Measurements from ENCODE around the gene ZMYND8. TPM values are rescaled to one million over a fixed set of nuclear protein-coding genes. Genes with fewer than 3 reads are reported as not detected.

Gene ZMYND8
- total RNA-seq, 1 donor from 2014 or later: 86.0 TPM

DNA sequence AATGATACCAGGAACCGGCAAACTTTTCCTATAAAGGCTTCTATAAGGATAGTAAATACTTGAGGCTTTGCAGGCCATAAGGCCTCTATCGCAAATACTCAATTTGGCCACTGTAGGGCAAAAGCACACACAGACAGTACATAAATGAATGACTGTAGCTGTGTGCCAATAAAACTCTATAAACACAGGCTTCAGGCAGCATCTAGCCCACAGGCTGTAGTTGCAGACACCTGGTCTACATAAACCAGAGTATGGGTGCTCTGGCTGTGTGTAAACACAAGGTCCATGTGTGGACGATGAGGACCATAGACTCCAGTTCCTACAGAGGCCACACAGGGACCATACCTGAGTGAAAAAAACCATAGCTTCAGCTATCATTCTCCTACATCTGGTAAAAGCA lies 52.2 kb downstream of the ZMYND8 start:
- no peak overlapping the region for H3K4me3 Mint-ChIP-seq
- no peaks in the 10 kb centered on the region for H3K9me3 Mint-ChIP-seq
- TF ChIP-seq, protein P1, sequence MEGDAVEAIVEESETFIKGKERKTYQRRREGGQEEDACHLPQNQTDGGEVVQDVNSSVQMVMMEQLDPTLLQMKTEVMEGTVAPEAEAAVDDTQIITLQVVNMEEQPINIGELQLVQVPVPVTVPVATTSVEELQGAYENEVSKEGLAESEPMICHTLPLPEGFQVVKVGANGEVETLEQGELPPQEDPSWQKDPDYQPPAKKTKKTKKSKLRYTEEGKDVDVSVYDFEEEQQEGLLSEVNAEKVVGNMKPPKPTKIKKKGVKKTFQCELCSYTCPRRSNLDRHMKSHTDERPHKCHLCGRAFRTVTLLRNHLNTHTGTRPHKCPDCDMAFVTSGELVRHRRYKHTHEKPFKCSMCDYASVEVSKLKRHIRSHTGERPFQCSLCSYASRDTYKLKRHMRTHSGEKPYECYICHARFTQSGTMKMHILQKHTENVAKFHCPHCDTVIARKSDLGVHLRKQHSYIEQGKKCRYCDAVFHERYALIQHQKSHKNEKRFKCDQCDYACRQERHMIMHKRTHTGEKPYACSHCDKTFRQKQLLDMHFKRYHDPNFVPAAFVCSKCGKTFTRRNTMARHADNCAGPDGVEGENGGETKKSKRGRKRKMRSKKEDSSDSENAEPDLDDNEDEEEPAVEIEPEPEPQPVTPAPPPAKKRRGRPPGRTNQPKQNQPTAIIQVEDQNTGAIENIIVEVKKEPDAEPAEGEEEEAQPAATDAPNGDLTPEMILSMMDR (conservative IDR thresholded peaks at IDR 0.05): peak; percentile 27
- no peak overlapping the region for H3K27ac Mint-ChIP-seq (ENCODE audit: unreplicated experiment)
- H3K36me3 Mint-ChIP-seq (ENCODE audit: low read depth): peaks cover 15% of the 10 kb centered on the region
- no peaks in the 10 kb centered on the region for H3K27me3 Mint-ChIP-seq (ENCODE audit: low read depth)
- no peak for DNase-seq (ENCODE audit: low read depth, low spot score)
- peaks cover 4% of the 10 kb centered on the region for H3K4me1 Mint-ChIP-seq

DNA sequence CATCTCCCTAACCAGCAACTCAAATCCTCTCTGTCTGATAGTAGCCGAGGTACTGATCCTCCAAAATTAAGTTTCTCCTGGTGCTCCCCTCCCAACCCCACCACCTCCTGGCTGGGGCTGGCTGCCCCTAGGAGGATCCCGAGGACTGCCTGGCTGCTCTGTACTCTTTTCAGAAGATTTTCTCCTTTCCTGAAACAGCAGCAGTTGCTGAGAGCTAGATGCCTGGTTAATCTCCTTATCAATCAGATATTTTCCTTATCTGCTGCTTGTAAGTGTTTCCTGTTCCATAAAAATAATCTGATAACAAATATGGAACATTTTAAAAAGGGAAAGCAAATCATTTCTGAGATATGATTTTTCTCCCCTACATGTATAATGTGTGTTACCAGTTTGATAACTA lies 52.8 kb downstream of the ZMYND8 start:
- Mint-ChIP-seq H3K27ac (ENCODE audit: unreplicated experiment) (no peak overlapping the region), H3K36me3 (ENCODE audit: low read depth) (peaks cover 15% of the 10 kb centered on the region), H3K4me1 (peaks cover 4% of the 10 kb centered on the region), H3K9me3 (no peaks in the 10 kb centered on the region), H3K4me3 (no peak overlapping the region), H3K27me3 (ENCODE audit: low read depth) (no peaks in the 10 kb centered on the region)
- no peak for DNase-seq (ENCODE audit: low read depth, low spot score)
- TF ChIP-seq, protein P1 (conservative IDR thresholded peaks at IDR 0.05): no peak

DNA sequence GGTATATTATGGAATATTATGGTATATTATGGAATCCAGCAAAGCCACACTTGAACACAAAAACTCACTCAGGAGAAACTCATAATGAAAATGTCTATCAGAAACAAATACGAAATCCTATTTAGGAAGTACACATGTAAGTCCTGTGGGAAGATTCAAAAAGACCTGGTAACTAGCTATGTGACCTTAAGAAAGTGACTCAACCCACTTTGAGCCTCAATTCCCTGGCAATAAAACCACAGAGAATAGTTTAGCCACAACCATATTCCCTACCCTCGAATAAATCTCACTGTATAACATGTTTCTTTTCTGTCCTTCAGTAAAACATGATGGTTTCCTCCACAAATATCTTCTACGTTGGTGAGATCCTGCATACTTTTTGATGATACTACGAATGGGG lies 56.4 kb downstream of the ZMYND8 start:
- Mint-ChIP-seq H3K27ac (ENCODE audit: unreplicated experiment) (no peak overlapping the region), H3K9me3 (no peaks in the 10 kb centered on the region), H3K4me3 (no peak overlapping the region), H3K36me3 (ENCODE audit: low read depth) (peaks cover 14% of the 10 kb centered on the region), H3K4me1 (no peaks in the 10 kb centered on the region), H3K27me3 (ENCODE audit: low read depth) (no peaks in the 10 kb centered on the region)
- no peak for DNase-seq (ENCODE audit: low read depth, low spot score)
- TF ChIP-seq, protein P1 (conservative IDR thresholded peaks at IDR 0.05): no peak

DNA sequence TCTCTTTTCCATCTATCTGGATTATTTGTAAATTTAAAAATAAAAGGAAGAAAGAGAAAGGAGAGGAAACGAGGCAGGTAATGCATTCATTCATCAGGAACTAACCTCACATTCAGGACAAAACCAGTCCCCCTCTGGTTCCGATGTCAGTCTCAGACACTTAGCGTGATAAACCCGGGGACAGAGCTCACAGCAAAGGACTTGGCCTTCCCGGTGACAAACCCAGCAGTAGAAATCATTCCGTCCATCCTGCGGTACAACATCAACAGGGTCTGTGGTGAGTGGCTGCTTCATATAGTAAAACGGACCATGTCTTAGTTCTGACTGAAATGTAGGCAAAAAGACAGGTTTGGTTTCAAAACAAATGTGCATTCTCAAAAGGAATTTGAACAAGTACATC lies 57.9 kb downstream of the ZMYND8 start:
- no peaks in the 10 kb centered on the region for H3K27me3 Mint-ChIP-seq (ENCODE audit: low read depth)
- DNase-seq (ENCODE audit: low read depth, low spot score): no peak
- peaks cover 23% of the 10 kb centered on the region for H3K36me3 Mint-ChIP-seq (ENCODE audit: low read depth)
- H3K9me3 Mint-ChIP-seq: no peaks in the 10 kb centered on the region
- no peaks in the 10 kb centered on the region for H3K4me1 Mint-ChIP-seq
- H3K4me3 Mint-ChIP-seq: no peak overlapping the region
- TF ChIP-seq, protein P1 (conservative IDR thresholded peaks at IDR 0.05): no peak
- no peak overlapping the region for H3K27ac Mint-ChIP-seq (ENCODE audit: unreplicated experiment)

DNA sequence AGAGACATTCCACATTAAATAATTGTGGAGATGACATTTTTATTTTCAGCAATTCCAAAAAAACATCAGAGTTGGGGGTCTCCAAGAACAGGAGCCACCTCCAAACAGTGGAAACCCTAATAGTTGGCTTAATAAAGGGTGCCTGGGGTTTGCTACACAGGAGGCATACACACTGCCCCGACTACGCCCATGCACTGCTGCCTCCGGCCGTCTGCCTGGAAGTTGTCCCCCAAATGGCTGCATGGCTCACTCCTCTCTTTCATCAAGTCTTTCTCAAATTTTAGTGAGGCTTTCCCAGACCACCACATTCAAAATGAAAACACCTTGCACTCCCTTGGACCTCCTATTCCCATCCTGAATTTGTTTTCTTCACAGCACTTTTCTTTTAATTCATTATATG lies 58.8 kb downstream of the ZMYND8 start:
- TF ChIP-seq, protein P1 (conservative IDR thresholded peaks at IDR 0.05): no peak
- Mint-ChIP-seq H3K4me1 (no peaks in the 10 kb centered on the region), H3K4me3 (no peak overlapping the region), H3K27me3 (ENCODE audit: low read depth) (no peaks in the 10 kb centered on the region), H3K36me3 (ENCODE audit: low read depth) (peaks cover 27% of the 10 kb centered on the region), H3K9me3 (no peaks in the 10 kb centered on the region), H3K27ac (ENCODE audit: unreplicated experiment) (no peak overlapping the region)
- no peak for DNase-seq (ENCODE audit: low read depth, low spot score)

DNA sequence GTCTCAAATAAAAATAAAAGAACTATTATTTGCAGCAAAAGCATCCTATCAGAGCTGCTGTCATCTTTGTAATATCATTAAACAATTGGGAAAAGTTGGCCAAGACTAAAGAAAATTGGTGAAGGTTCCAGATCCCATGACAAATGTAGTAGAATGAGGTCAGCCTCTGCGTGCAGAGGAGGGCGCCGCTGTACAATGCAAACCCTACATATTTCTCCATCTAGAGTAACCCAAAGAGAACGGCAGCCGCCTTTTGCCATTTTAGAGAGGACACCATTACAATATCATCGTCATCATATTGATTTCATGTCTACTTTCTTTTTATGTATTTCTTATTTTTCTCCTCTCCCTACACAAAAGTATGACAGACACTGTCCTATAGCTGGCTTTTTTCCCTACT lies 59.5 kb downstream of the ZMYND8 start:
- no peaks in the 10 kb centered on the region for H3K9me3 Mint-ChIP-seq
- DNase-seq (ENCODE audit: low read depth, low spot score): no peak
- H3K4me3 Mint-ChIP-seq: no peak overlapping the region
- peaks cover 27% of the 10 kb centered on the region for H3K36me3 Mint-ChIP-seq (ENCODE audit: low read depth)
- TF ChIP-seq, protein P1 (conservative IDR thresholded peaks at IDR 0.05): peak; percentile 33
- H3K27me3 Mint-ChIP-seq (ENCODE audit: low read depth): no peaks in the 10 kb centered on the region
- no peaks in the 10 kb centered on the region for H3K4me1 Mint-ChIP-seq
- H3K27ac Mint-ChIP-seq (ENCODE audit: unreplicated experiment): no peak overlapping the region

Data from neural crest cell (in vitro differentiated cells).